HepG2 (cell line): ENCODE measurements around the gene MLLT10. TPM values are rescaled to one million over a fixed set of nuclear protein-coding genes. Genes with fewer than 3 reads are reported as not detected.

Experiments
- ARHGAP35 ChIP-seq: sonication (generic); formaldehyde crosslinking; IDR thresholded peaks from 2 replicates; pipeline ENCODE4 v1.9.0; 2022; ENCODE audit warnings: mild to moderate bottlenecking, inconsistent platforms, moderate library complexity, missing genetic modification reagents, borderline replicate concordance
- ARNT2 ChIP-seq: sonication (generic); formaldehyde crosslinking; IDR thresholded peaks from 2 replicates; pipeline ENCODE4 v1.8.0; 2022; ENCODE audit warnings: mild to moderate bottlenecking, low read depth, missing genetic modification reagents, moderate library complexity
- ASH2L ChIP-seq: fragments of 300-600, 200-600 bp; sonication (generic); IDR thresholded peaks from 2 replicates; pipeline ENCODE4 v1.7.0; 2017; ENCODE audit warnings: low read depth, mild to moderate bottlenecking, moderate library complexity, mixed read lengths, low read length; ENCODE audit not compliant: insufficient read length
- BCL6 ChIP-seq: IDR thresholded peaks from 2 replicates; pipeline ENCODE4 v1.6.1; 2016; ENCODE audit warnings: missing genetic modification reagents, missing compliant biosample characterization
- E2F2 ChIP-seq: sonication (generic); formaldehyde crosslinking; IDR thresholded peaks from 2 replicates; pipeline ENCODE4 v1.4.0; 2020; ENCODE audit warnings: missing genetic modification reagents, borderline replicate concordance
- HMG20B ChIP-seq: conservative IDR thresholded peaks from 2 replicates; pipeline ENCODE4 v1.6.1; 2016; ENCODE audit warnings: missing genetic modification reagents, missing compliant biosample characterization
- RAD21 ChIP-seq: fragments of 450-650 bp; formaldehyde crosslinking; IDR thresholded peaks from 2 replicates; pipeline ENCODE4 v1.5.0; 2020; ENCODE audit warnings: mild to moderate bottlenecking
- SKIL ChIP-seq: sonication (generic); formaldehyde crosslinking; IDR thresholded peaks from 2 replicates; pipeline ENCODE4 v1.8.0; 2022; ENCODE audit warnings: missing genetic modification reagents, mild to moderate bottlenecking, moderate library complexity, borderline replicate concordance
- SPEN ChIP-seq: sonication (generic); formaldehyde crosslinking; IDR thresholded peaks from 2 replicates; pipeline ENCODE4 v1.5.1; 2020; ENCODE audit warnings: low read depth, mild to moderate bottlenecking, missing genetic modification reagents
- STAT6 ChIP-seq: sonication (generic); formaldehyde crosslinking; IDR thresholded peaks from 2 replicates; pipeline ENCODE4 v1.4.0; 2020; ENCODE audit warnings: missing genetic modification reagents, mild to moderate bottlenecking, borderline replicate concordance
- TEAD3 ChIP-seq: optimal IDR thresholded peaks from 2 replicates; pipeline ENCODE3; 2016; ENCODE audit warnings: borderline replicate concordance
- ZBTB38 ChIP-seq: sonication (generic); formaldehyde crosslinking; IDR thresholded peaks from 2 replicates; pipeline ENCODE4 v1.5.1; 2020; ENCODE audit warnings: mild to moderate bottlenecking, missing genetic modification reagents
- ZNF34 ChIP-seq: sonication (generic); formaldehyde crosslinking; IDR thresholded peaks from 2 replicates; pipeline ENCODE4 v1.4.0; 2020; ENCODE audit warnings: mild to moderate bottlenecking, missing genetic modification reagents, borderline replicate concordance
- ZNF451 ChIP-seq: sonication (generic); formaldehyde crosslinking; IDR thresholded peaks from 2 replicates; pipeline ENCODE4 v1.5.0; 2020; ENCODE audit warnings: mild to moderate bottlenecking, missing genetic modification reagents
- ZNF503 ChIP-seq: sonication (generic); formaldehyde crosslinking; IDR thresholded peaks from 2 replicates; pipeline ENCODE4 v1.4.0; 2020; ENCODE audit warnings: missing genetic modification reagents
- ZNF547 ChIP-seq: sonication (generic); formaldehyde crosslinking; IDR thresholded peaks from 2 replicates; pipeline ENCODE4 v1.5.1; 2020; ENCODE audit warnings: mild to moderate bottlenecking, missing genetic modification reagents
- ZNF569 ChIP-seq: sonication (generic); formaldehyde crosslinking; IDR thresholded peaks from 2 replicates; pipeline ENCODE4 v1.5.0; 2020; ENCODE audit warnings: mild to moderate bottlenecking, missing genetic modification reagents, moderate library complexity, borderline replicate concordance
- ZNF768 ChIP-seq: sonication (generic); formaldehyde crosslinking; IDR thresholded peaks from 2 replicates; pipeline ENCODE4 v1.4.0; 2020; ENCODE audit warnings: missing genetic modification reagents
- polyA plus RNA-seq, 8 experiments: library from polyadenylated mRNA; depleted of rRNA in 3 of 8; stranded (reverse) in 7 of 8; unstranded in 1 of 8; fragments of >200 nt; fragmentation: Illumina TruSeq in 4 of 8; extraction: Trizol in 4 of 8; gene quantifications; 2 replicates each; pipeline versions ENCODE4 v1.2.1 to v1.2.3, GENCODE V29; 2011 to 2016; ENCODE audit warnings: low read depth in 4 of 8, missing spikeins in 1 of 8, mixed read lengths in 1 of 8; ENCODE audit not compliant: insufficient read depth in 1 of 8
- total RNA-seq, 5 experiments: library from RNA; depleted of rRNA; stranded (reverse); fragments of >200 nt; fragmentation: Illumina TruSeq; extraction: Trizol; gene quantifications; 2 replicates each; pipeline ENCODE4 v1.2.3, GENCODE V29; 2016; ENCODE audit warnings: low read depth in 1 of 5

Gene MLLT10
- total and polyA plus RNA-seq, 2 of the 13 experiments (the other 11 are each of a cell fraction or from before 2014, with no cell fraction given), result 51.3 to 84.1 TPM

GRCh38 chr10:21516242-21517131, 17.5 kb upstream of the MLLT10 start (continued):
- TF ChIP-seq SKIL (CRISPR knock-in tag) (no peak), ZNF569 (no peak), TEAD3 (CRISPR knock-in tag) (peak; percentile 13), ZNF34 (CRISPR knock-in tag) (peak; percentile 47; the same call in 1 of the 2 replicates), SPEN (CRISPR knock-in tag) (peak; percentile 63; the same call in 1 of the 2 replicates), ZNF451 (CRISPR knock-in tag) (0 out of 2 replicates have a peak, but pooled peaks have one; percentile 58), ARNT2 (0 out of 2 replicates have a peak, but pooled peaks have one; percentile 27), E2F2 (CRISPR knock-in tag) (no peak), ARHGAP35 (peak; percentile 79; the same call in 1 of the 2 replicates), ZNF768 (CRISPR knock-in tag) (0 out of 2 replicates have a peak, but pooled peaks have one; percentile 21), STAT6 (CRISPR knock-in tag) (no peak), BCL6 (CRISPR knock-in tag) (peak; percentile 95), ZNF547 (CRISPR knock-in tag) (0 out of 2 replicates have a peak, but pooled peaks have one; percentile 52), ASH2L (peak; percentile 70), ZBTB38 (peak; percentile 82), HMG20B (no peak), RAD21 (CRISPR knock-in tag) (peak; percentile 5), ZNF503 (CRISPR knock-in tag) (no peak)
